Measurements from ENCODE around the gene TAF13. TPM values are rescaled to one million over a fixed set of nuclear protein-coding genes. Genes with fewer than 3 reads are reported as not detected.

The TAF13 gene
- total and polyA plus RNA-seq, 9 of the 15 experiments (the other 6 are each of a cell fraction or from before 2014, with no cell fraction given), result 14.9 to 77.2 (median 38.7) TPM

- POLR2A ChIA-PET, result interaction anchor here (1.5 kb wide), 1 partner anchor 12 kb away, joined by 5 read pairs; the partner anchor contains the start of gene TMEM167B
- in situ Hi-C loops (cut with MboI), result no loop called here
- no TSS peak for BruUV-seq (replicated peaks)
- no peak for FAIRE-seq
- 0 out of 4 replicates have a peak overlapping the region, but pooled peaks of 1 of the 2 experiments have one; percentile 11 for H3K9ac ChIP-seq (ENCODE audit: insufficient read depth in 1 of 2, low read depth in 2 of 2, low read length in 2 of 2)
- H3K79me2 ChIP-seq (ENCODE audit: control insufficient read depth, insufficient read depth, low read length), result peaks cover 14% of the 10 kb centered on the region
- no peaks in the 10 kb centered on the region; the same call in 2 of the 3 replicates for H3K36me3 ChIP-seq (ENCODE audit: control insufficient read depth, insufficient read depth, low read length)
- H3K4me1 ChIP-seq (replicated peaks in 1 of 2; ENCODE audit: control insufficient read depth in 2 of 2, insufficient read depth in 2 of 2, low read length in 2 of 2), result peaks cover 18 to 20% of the 10 kb centered on the region in 2 experiments; a peak in 4 of 5 replicates
- no peaks in the 10 kb centered on the region for H3K27me3 ChIP-seq (ENCODE audit: control insufficient read depth in 2 of 2, insufficient read depth in 2 of 2, low read length in 2 of 2)
- no peak overlapping the region for H3K4me2 ChIP-seq (ENCODE audit: insufficient read depth, low read length)
- 63% methylated on average over 1 of the region's 1 CpG for WGBS (ENCODE audit: insufficient coverage, low coverage, missing lambda C conversion rate)
- CTCF ChIA-PET (ENCODE audit: low intra/inter-chr PET ratio), result no interaction called here
- H3K27ac ChIP-seq (ENCODE audit: extremely low read depth, low read depth, low read length), result no peak overlapping the region
- H3K9me1 ChIP-seq (ENCODE audit: control insufficient read depth, insufficient read depth, low read length), result no peaks in the 10 kb centered on the region
- no peak overlapping the region for H3K4me3 ChIP-seq
- no peak for TF ChIP-seq YY1 (IDR thresholded peaks at IDR 0.05; ENCODE audit: borderline replicate concordance in 1 of 3, control insufficient read depth in 1 of 3, extremely low read depth in 1 of 3, insufficient read depth in 3 of 3, insufficient read length in 1 of 3, insufficient replicate concordance in 2 of 3, low read depth in 1 of 3, low read length in 2 of 3)
- no peak for TF ChIP-seq GATA2 (CRISPR knock-in tag; IDR thresholded peaks at IDR 0.05)
- no peak for TF ChIP-seq BCOR (IDR thresholded peaks at IDR 0.05)
- TF ChIP-seq CBX3 (IDR thresholded peaks at IDR 0.05; ENCODE audit: borderline replicate concordance in 1 of 2, low read length in 2 of 2), result no peak
- TF ChIP-seq POLR3G (IDR thresholded peaks at IDR 0.05; ENCODE audit: extremely low read depth, insufficient read length, insufficient replicate concordance), result no peak
- no peak for TF ChIP-seq STAT5B (CRISPR knock-in tag; IDR thresholded peaks at IDR 0.05)
- no peak for TF ChIP-seq SMARCA4 (IDR thresholded peaks at IDR 0.05)
- TF ChIP-seq NCOA2 (IDR thresholded peaks at IDR 0.05; ENCODE audit: partially characterized antibody in 2 of 2), result no peak
- TF ChIP-seq POLR2AphosphoS5 (IDR thresholded peaks at IDR 0.05; ENCODE audit: control insufficient read depth, insufficient read depth, low read depth, low read length), result no peak
- no peaks in the 10 kb centered on the region for H3K9me3 ChIP-seq (replicated peaks; ENCODE audit: control insufficient read depth, insufficient read depth, low read depth, low read length)
- H2AFZ ChIP-seq (ENCODE audit: low read depth, low read length), result peak overlapping the region; percentile 37; the same call in 1 of the 2 replicates
- intact Hi-C loops (cut with micrococcal nuclease), result no loop called here
- ATAC-seq, result no peak
- H4K20me1 ChIP-seq (replicated peaks; ENCODE audit: control insufficient read depth, insufficient read depth, low read length), result no peaks in the 10 kb centered on the region
- no peak for DNase-seq (ENCODE audit: extremely low read depth in 1 of 4, low spot score in 3 of 4)
These were observed 2.5 kb upstream of the TAF13 start for GRCh38 chr1:109078317-109078716.
